Measurements from ENCODE around the gene ZBTB16.

The ZBTB16 gene

GRCh38 chr11:114085965-114086793 lies 26.7 kb downstream of the ZBTB16 start:
- DNase-seq: no peak

- no peak for DNase-seq
Measured at GRCh38 chr11:114087025-114087424, 27.5 kb downstream of the ZBTB16 start.

DNA sequence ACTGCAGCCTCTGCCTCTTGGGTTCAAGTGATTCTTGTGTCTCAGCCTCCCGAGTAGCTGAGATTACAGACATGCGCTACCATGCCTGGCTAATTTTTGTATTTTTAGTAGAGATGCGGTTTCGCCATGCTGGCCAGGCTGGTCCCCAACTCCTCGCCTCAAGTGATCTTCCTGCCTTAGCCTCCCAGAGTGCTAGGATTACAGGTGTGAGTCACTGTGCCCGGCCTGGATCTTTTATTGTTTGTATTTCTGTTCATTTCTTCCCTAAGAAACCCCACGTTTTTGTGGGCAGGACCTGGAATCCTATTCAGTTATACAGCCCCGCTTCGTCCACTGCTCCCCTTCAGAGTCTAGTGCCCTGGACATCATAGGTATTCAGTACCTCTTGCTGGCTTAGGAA lies 28.7 kb downstream of the ZBTB16 start:
- DNase-seq: no peak

GRCh38 chr11:114088836-114089235 lies 29.3 kb downstream of the ZBTB16 start:
- DNase-seq: no peak

- DNase-seq: no peak
Measured at GRCh38 chr11:114089748-114090147, 30.2 kb downstream of the ZBTB16 start.

- no peak for DNase-seq
Measured at GRCh38 chr11:114090225-114090910, 30.9 kb downstream of the ZBTB16 start.

DNA sequence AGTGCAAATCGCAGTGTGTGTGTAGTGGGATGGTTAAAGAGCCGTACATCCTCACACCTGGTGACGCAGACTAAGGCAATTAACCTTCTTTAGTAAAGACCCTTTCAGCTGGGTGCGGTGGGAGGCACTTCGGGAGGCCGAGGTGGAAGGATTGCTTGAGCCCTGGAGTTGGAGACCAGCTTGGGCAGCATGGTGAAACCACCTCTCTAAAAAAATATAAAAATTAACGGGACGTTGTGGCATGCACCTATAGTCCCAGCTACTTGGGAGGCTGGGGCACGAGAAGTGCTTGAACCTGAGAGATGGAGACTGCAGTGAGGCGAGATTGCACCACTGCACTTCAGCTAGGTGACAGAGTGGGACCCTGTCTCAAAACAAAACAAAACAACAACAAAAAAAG lies 31.5 kb downstream of the ZBTB16 start:
- DNase-seq: no peak

GRCh38 chr11:114091516-114092397 lies 32.2 kb downstream of the ZBTB16 start:
- no peak for DNase-seq

- DNase-seq: no peak
Measured at GRCh38 chr11:114092478-114092877, 33.0 kb downstream of the ZBTB16 start.

DNA sequence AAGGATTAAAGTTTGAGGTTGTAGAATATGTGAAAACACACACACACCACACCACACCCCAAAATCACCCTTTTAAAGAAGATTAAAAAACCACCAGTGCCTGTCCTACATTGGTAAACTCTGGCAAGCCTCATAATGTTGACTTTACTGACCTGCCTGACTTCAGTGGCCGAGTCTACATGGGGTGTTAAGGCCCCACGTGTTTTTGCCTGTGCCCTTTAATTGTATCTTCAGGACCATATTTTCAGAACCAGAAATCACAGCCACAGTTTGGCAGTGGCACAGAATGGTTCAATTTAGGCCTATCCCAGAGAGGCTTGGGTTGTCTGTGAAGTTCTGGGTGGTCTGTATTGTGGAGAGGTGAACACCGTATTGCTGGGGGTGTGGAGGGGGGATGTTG lies 33.4 kb downstream of the ZBTB16 start:
- DNase-seq: no peak

- DNase-seq: no peak
Measured at GRCh38 chr11:114094516-114094915, 35.0 kb downstream of the ZBTB16 start.

DNA sequence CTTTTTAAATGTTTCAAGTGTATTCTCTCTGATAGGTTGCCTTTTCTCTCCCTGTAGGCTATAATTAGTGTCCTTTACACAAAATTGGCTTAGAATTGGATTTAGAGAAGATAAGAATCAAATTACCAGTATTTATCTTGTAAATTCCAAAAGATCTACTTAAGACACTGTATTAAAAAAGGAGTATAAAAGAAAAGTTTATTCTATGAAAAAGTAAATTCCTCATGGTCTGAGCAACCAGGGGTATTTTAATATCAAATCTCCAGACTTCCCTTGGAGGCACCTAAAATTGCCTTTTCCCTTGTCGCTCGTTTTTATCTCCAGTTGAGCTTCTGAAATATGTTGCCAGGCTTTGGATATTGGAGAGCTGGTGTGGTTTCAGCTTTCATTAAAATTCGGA lies 36.4 kb downstream of the ZBTB16 start:
- no peak for DNase-seq

DNA sequence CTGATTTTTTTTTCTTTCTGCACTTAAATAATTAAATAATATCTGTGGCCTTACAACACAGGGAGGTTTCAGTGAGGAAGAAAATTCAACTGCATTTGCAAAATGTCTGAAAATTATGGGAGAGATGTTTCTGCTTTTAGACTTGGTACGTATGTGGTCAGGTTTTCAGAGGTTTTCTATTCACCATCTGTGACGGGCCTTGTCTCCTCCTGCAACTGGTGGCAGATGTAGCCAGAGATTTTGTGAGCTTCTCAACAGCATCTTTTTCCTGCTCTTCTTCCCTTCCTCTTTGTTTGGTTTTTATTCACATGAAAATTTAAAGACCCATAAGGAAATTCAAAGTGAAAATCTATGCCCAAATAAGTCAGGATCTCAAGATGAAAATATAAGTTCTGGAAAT lies 38.3 kb downstream of the ZBTB16 start:
- no peak for DNase-seq

GRCh38 chr11:114098927-114099326 lies 39.4 kb downstream of the ZBTB16 start:
- no peak for DNase-seq

DNA sequence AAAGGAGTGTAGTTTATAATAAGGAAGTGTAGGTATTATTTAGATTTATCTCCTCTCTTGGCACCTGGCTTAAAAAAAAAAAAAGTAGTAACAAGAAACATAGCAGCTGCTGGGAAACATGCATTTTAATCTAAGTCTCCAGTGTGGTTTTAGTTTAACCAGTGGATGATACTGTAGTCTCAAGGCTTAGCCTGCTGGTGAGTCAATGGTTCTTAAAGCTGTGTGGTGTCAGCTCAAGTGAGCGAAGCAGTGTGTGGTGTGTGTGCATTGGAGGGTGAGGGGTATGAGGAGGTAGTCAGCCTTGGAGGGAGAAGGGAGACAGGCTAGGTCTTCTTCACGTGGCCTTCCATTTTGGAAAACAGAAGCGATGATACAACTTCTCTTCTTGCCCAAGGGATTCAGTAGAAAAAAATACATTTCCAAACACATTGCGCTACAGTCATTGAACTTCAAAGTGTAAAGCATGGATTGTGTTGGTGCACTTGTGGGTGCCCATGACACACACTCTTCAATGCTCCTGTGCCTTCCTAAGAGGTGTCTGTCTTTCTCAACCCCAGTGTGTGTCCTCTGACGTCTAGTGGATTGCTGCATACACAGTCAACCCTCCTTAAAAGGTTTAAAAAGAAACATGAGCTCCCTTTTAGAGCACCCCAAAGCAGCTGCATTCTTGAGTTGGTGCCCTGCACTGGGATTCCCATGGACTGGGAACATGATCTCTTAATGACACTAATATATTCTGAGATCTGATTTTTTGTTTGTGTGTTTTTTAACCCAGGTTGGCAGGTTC lies 40.1 kb downstream of the ZBTB16 start:
- no peak for DNase-seq

- DNase-seq: no peak
Measured at GRCh38 chr11:114102993-114103896, 43.7 kb downstream of the ZBTB16 start.

GRCh38 chr11:114105611-114106010 lies 46.1 kb downstream of the ZBTB16 start:
- DNase-seq: no peak

GRCh38 chr11:114106047-114106446 lies 46.5 kb downstream of the ZBTB16 start:
- DNase-seq: no peak

DNA sequence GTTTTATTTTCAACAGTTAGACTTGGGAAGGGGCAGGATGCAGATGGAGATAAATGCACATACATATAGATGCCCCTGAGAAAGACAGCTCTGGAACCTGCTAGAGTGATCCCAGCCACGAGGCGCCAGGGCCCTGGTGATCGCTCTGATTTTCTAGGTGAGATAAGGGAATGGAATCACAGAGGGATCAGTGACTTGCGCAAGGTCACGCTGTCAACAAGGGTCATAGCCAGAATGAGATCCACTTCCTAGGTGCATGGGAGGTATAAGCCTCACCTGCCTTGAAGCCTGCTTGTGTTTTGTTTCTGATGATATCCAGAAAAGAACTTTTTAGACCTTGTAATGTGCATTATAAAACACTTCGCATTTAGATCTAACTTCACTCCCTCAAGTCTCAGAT lies 47.5 kb downstream of the ZBTB16 start:
- DNase-seq: no peak

GRCh38 chr11:114108501-114109205 lies 49.1 kb downstream of the ZBTB16 start:
- DNase-seq: no peak

All from effector CD8-positive, alpha-beta T cell (primary cell).